NCI-H146 treated with DMSO at 0.1 percent for 48 hours (cell line): ENCODE measurements around the gene CENPQ.

Experiments used
- DNase-seq: peaks from one replicate; lab custom pipeline; 2025; ENCODE audit not compliant: unreplicated experiment; lab: John Stamatoyannopoulos, UW

The CENPQ gene

DNA sequence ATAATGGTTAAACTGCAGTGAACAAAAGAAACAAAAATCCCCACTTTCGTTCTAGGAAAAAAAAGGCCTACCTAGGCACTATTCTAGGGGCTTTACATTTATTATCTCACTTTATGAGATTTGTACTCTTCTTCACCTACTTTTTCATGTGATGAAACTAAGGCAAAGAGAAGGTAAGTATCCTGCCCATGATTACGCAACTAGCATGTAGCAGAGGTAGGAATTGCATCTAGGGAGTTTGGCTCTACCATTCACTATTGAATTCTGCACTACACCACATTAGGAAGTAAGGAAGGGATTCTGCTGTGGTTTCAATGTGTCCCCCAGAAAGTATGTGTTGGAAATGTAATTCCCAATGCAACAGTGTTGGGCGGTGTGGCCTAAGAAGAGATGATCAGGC, 75.9 kb downstream of the CENPQ start:
- DNase-seq, result no peak

DNA sequence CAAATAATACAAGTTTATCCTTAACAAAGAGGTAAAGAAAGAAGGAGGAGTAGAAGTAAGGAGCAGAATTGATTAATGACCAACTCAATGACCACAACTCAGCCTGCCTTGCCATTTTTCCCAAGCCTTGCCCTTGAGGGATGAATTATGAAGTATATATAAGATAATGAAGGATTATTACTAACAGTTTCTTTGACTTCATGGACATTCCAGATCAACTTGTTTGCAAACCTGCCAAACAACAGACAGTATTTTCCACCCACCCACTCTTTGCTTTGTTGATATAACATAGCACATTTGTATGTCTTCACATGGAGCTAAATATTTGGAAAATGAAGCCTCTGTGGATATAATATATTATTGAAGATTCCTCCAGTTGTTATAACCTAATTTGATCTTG, 77.4 kb downstream of the CENPQ start:
- DNase-seq, result no peak

DNA sequence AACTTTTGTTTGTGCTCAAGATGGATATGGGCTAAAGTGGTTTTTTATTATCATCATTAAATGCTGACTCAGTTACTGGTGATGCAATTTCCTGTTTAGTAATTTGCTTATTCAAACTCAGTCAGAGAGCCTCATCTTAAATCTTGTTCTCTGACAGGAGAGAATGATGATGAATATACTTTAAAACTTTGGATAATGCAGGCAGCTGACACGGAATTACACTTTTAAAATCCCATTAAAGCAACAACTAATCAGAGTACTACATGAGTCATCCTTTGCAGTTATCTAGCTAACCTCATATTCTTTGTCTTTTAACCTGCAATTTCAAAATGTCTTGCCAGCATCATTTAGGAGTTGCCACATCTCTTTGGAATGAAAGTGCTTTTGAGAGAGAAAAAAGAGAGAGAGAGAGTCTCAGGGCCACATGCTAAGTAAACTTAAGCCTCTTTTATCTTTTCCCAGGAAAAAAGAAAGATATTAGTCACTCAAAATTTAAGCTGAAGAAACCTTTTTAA, 78.1 kb downstream of the CENPQ start:
- no peak for DNase-seq

DNA sequence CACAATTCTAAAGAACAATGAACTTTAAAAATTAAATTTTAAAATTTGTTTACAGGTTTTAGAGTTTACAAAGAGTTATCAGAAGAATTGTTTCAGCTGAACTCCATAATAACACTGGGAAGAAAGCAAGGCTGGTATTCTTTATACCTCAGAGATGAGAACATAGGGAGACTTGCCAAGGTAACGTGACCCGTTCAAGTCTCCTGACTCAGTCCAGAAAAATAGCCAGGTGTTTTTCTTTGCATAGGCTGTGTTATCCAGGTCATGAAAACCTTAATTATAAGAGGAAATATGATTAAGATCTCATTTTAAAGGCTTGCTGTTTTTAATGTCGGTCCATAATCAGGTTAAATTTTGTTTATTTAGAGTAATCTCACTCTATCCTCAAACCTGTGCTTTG, 78.8 kb downstream of the CENPQ start:
- DNase-seq, result no peak
